Fibroblast of the conjunctiva (primary cell): ENCODE measurements around the gene PARD6B.
"Not testable (repeated sequence)": the region's sequence is repeated elsewhere in the genome, so short reads cannot be mapped to it uniquely, and the experiment has no call there.

Experiments used
- DNase-seq: peaks from one replicate; pipeline ENCODE4 v3.0.0-alpha.2; 2010; ENCODE audit warnings: low read depth

PARD6B gene

GRCh38 chr20:50731055-50731929, at the start of gene PARD6B:
PARD6B (plus strand) TSS chr20:50731580; CDS start chr20:50731787, 207 bp downstream.
- peak; percentile 81 for DNase-seq

GRCh38 chr20:50682065-50682464, 49.3 kb upstream of the PARD6B start:
- no peak for DNase-seq

GRCh38 chr20:50682947-50683530, 48.3 kb upstream of the PARD6B start:
- no peak for DNase-seq

- no peak for DNase-seq
Observed at GRCh38 chr20:50683570-50683969, 47.8 kb upstream of the PARD6B start.

GRCh38 chr20:50686821-50687220, 44.6 kb upstream of the PARD6B start:
- no peak for DNase-seq

GRCh38 chr20:50688256-50688975, 43.0 kb upstream of the PARD6B start:
- no peak for DNase-seq

GRCh38 chr20:50689864-50690649, 41.3 kb upstream of the PARD6B start:
- peak; percentile 44 for DNase-seq

- no peak for DNase-seq
Observed at GRCh38 chr20:50690650-50691572, 40.5 kb upstream of the PARD6B start, which contains the start of gene RIPOR3. RIPOR3 (minus strand) TSS chr20:50691542; CDS start chr20:50691128, 414 bp downstream.

- peak; percentile 55 for DNase-seq
Observed at GRCh38 chr20:50691573-50692551, 39.5 kb upstream of the PARD6B start.

- no peak for DNase-seq
Observed at GRCh38 chr20:50692552-50692933, 38.8 kb upstream of the PARD6B start.

- no peak for DNase-seq
Observed at GRCh38 chr20:50693001-50693400, 38.4 kb upstream of the PARD6B start.

- DNase-seq, result no peak
Observed at GRCh38 chr20:50694379-50695134, 36.8 kb upstream of the PARD6B start.

- DNase-seq, result no peak
Observed at GRCh38 chr20:50695135-50695872, 36.1 kb upstream of the PARD6B start.

GRCh38 chr20:50698255-50698654, 33.1 kb upstream of the PARD6B start:
- not testable (repeated sequence) for DNase-seq

- no peak for DNase-seq
Observed at GRCh38 chr20:50699688-50700087, 31.7 kb upstream of the PARD6B start.

GRCh38 chr20:50701041-50701963, 30.1 kb upstream of the PARD6B start:
- DNase-seq, result no peak
